ENCODE results near the gene TMEM178B.

- TF ChIP-seq CTCF (IDR thresholded peaks at IDR 0.05) (no peak), POLR2A (IDR thresholded peaks at IDR 0.05) (no peak)
Observed at GRCh38 chr7:141390339-141390738, 316.5 kb downstream of the TMEM178B start.

Data from thyroid gland (tissue), 4 donors.